Superior temporal gyrus (tissue), 1 donor: ENCODE data around the gene RGS18.
"Not testable (repeated sequence)": the region's sequence is repeated elsewhere in the genome, so short reads cannot be mapped to it uniquely, and the experiment has no call there.

Experiments
- DNase-seq: peaks from one replicate; pipeline ENCODE4 v3.0.0-alpha.2; 2016; ENCODE audit errors: extremely low spot score

Gene RGS18

GRCh38 chr1:192167011-192167410 lies 8.7 kb downstream of the RGS18 start:
- DNase-seq, result no peak

- DNase-seq, result peak; percentile 58
These were observed 9.8 kb downstream of the RGS18 start for GRCh38 chr1:192167911-192168700.

GRCh38 chr1:192168964-192169363 lies 10.7 kb downstream of the RGS18 start:
- no peak for DNase-seq

- no peak for DNase-seq
These were observed 12.1 kb downstream of the RGS18 start for GRCh38 chr1:192170196-192170984.

GRCh38 chr1:192171123-192171522 lies 12.9 kb downstream of the RGS18 start:
- DNase-seq, result no peak

GRCh38 chr1:192175971-192176370 lies 17.7 kb downstream of the RGS18 start:
- no peak for DNase-seq

GRCh38 chr1:192183788-192184187 lies 25.5 kb downstream of the RGS18 start:
- DNase-seq, result no peak

- DNase-seq, result no peak
These were observed 27.9 kb downstream of the RGS18 start for GRCh38 chr1:192186197-192186596.

- no peak for DNase-seq
These were observed 31.8 kb downstream of the RGS18 start for GRCh38 chr1:192190066-192190465.

GRCh38 chr1:192201303-192201702 lies 43.0 kb downstream of the RGS18 start:
- DNase-seq, result no peak

GRCh38 chr1:192224396-192224795 lies 66.1 kb downstream of the RGS18 start:
- no peak for DNase-seq

GRCh38 chr1:192224846-192225245 lies 66.6 kb downstream of the RGS18 start:
- DNase-seq, result no peak

- DNase-seq, result no peak
These were observed 67.0 kb downstream of the RGS18 start for GRCh38 chr1:192225266-192225665.

GRCh38 chr1:192225703-192226102 lies 67.4 kb downstream of the RGS18 start:
- DNase-seq, result no peak

GRCh38 chr1:192227330-192227729 lies 69.1 kb downstream of the RGS18 start:
- no peak for DNase-seq

- not testable (repeated sequence) for DNase-seq
These were observed 69.7 kb downstream of the RGS18 start for GRCh38 chr1:192227980-192228379.

- DNase-seq, result no peak
These were observed 74.7 kb downstream of the RGS18 start for GRCh38 chr1:192232817-192233417.

- no peak for DNase-seq
These were observed 76.9 kb downstream of the RGS18 start for GRCh38 chr1:192235127-192235526.
